Suprapubic skin (tissue), 4 donors: ENCODE results near the gene EIF4E. TPM values are rescaled to one million over a fixed set of nuclear protein-coding genes. Genes with fewer than 3 reads are reported as not detected.
"Not testable (repeated sequence)": the region's sequence is repeated elsewhere in the genome, so short reads cannot be mapped to it uniquely, and the experiment has no call there.

Source experiments
- DNase-seq, 2 donors: peaks; one replicate each; pipeline ENCODE4 v3.0.0-alpha.2; 2019; ENCODE audit warnings: low spot score in 2 of 2
- H3K27ac ChIP-seq: fragments of 200-600 bp; sonication (generic); one replicate; pipeline ENCODE4 v1.5.1; 2019
- H3K27me3 ChIP-seq: fragments of 200-600 bp; sonication (generic); one replicate; pipeline ENCODE4 v1.5.1; 2019
- H3K36me3 ChIP-seq: fragments of 200-600 bp; sonication (generic); one replicate; pipeline ENCODE4 v1.5.1; 2019
- H3K4me1 ChIP-seq: fragments of 200-600 bp; sonication (generic); one replicate; pipeline ENCODE4 v1.5.1; 2019
- H3K4me3 ChIP-seq: fragments of 200-600 bp; sonication (generic); one replicate; pipeline ENCODE4 v1.5.1; 2019; ENCODE audit warnings: mild to moderate bottlenecking
- H3K9me3 ChIP-seq: fragments of 200-600 bp; sonication (generic); one replicate; pipeline ENCODE4 v1.5.1; 2019
- CTCF ChIP-seq, 2 donors: fragments of 200-600 bp in 1 of 2; fragments of 450-650 bp in 1 of 2; sonication (generic) in 1 of 2; IDR thresholded peaks; one replicate each; pipeline ENCODE4 v1.5.1; 2016 to 2019; ENCODE audit warnings: antibody characterized with exemption in 2 of 2, mild to moderate bottlenecking in 1 of 2, moderate library complexity in 1 of 2
- EP300 ChIP-seq: sonication (generic); formaldehyde crosslinking; IDR thresholded peaks from one replicate; pipeline ENCODE4 v1.6.1; 2017; ENCODE audit warnings: antibody characterized with exemption
- POLR2A ChIP-seq, 2 donors: fragments of 450-650 bp; IDR thresholded peaks; one replicate each; pipeline ENCODE4 v1.6.1; 2017; ENCODE audit warnings: antibody characterized with exemption in 2 of 2, mild to moderate bottlenecking in 2 of 2, moderate library complexity in 2 of 2
- POLR2AphosphoS5 ChIP-seq, 3 donors: sonication (generic); formaldehyde crosslinking; IDR thresholded peaks; one replicate each; pipeline ENCODE4 v1.6.1; 2017; ENCODE audit warnings: antibody characterized with exemption in 3 of 3
- WGBS: methylation state at CpG from one replicate; pipeline ENCODE4 v1.1.5; 2018; 5-methylcytosine and 5-hydroxymethylcytosine counted together
- total RNA-seq, 4 donors: library from RNA; depleted of rRNA; stranded (reverse); fragments of >200 nt; gene quantifications; one replicate each; pipeline ENCODE4 v1.1.0, GENCODE V29; 2016

EIF4E gene
- total RNA-seq, 4 donors from 2014 or later = 42.5 to 68.7 (median 54.6) TPM

GRCh38 chr4:98921292-98921691, 7.6 kb downstream of the EIF4E start:
- Histone ChIP-seq H3K36me3 (peaks cover 4% of the 10 kb centered on the region), H3K4me1 (peaks cover 3% of the 10 kb centered on the region), H3K27me3 (no peaks in the 10 kb centered on the region), H3K27ac (no peak overlapping the region), H3K4me3 (no peak overlapping the region), H3K9me3 (no peaks in the 10 kb centered on the region)
- 92% methylated on average over 5 of the region's 5 CpGs for WGBS
- TF ChIP-seq EP300 (no peak), POLR2AphosphoS5 (IDR thresholded peaks at IDR 0.05) (no peak), CTCF (IDR thresholded peaks at IDR 0.05) (no peak), POLR2A (IDR thresholded peaks at IDR 0.05) (no peak)
- DNase-seq = no peak

GRCh38 chr4:98919996-98920395, 8.9 kb downstream of the EIF4E start:
- H3K27me3 ChIP-seq = no peaks in the 10 kb centered on the region
- H3K4me3 ChIP-seq = no peak overlapping the region
- no peaks in the 10 kb centered on the region for H3K9me3 ChIP-seq
- TF ChIP-seq CTCF (IDR thresholded peaks at IDR 0.05) = no peak
- TF ChIP-seq POLR2A (IDR thresholded peaks at IDR 0.05) = no peak
- no peak for TF ChIP-seq EP300
- TF ChIP-seq POLR2AphosphoS5 (IDR thresholded peaks at IDR 0.05) = no peak
- peaks cover 4% of the 10 kb centered on the region for H3K36me3 ChIP-seq
- no peak for DNase-seq
- 92% methylated on average over 2 of the region's 2 CpGs for WGBS
- H3K4me1 ChIP-seq = peaks cover 3% of the 10 kb centered on the region
- no peak overlapping the region for H3K27ac ChIP-seq

GRCh38 chr4:98910728-98911127, 18.2 kb downstream of the EIF4E start:
- DNase-seq, H3K27ac ChIP-seq, H3K9me3 ChIP-seq, H3K36me3 ChIP-seq, H3K27me3 ChIP-seq, H3K4me3 ChIP-seq: not testable (repeated sequence)
- peaks cover 41% of the 10 kb centered on the region for H3K4me1 ChIP-seq
- 65% methylated on average over 8 of the region's 8 CpGs for WGBS

GRCh38 chr4:98909646-98910401, 19.1 kb downstream of the EIF4E start:
- Histone ChIP-seq H3K4me1 (peaks cover 41% of the 10 kb centered on the region), H3K36me3 (no peaks in the 10 kb centered on the region), H3K9me3 (no peaks in the 10 kb centered on the region), H3K27me3 (no peaks in the 10 kb centered on the region), H3K4me3 (no peak overlapping the region), H3K27ac (no peak overlapping the region)
- TF ChIP-seq EP300 (no peak), POLR2A (IDR thresholded peaks at IDR 0.05) (no peak), POLR2AphosphoS5 (IDR thresholded peaks at IDR 0.05) (no peak), CTCF (IDR thresholded peaks at IDR 0.05) (no peak)
- no peak for DNase-seq
- 57% methylated on average over 5 of the region's 5 CpGs for WGBS

- Histone ChIP-seq H3K36me3 (no peaks in the 10 kb centered on the region), H3K27me3 (no peaks in the 10 kb centered on the region), H3K27ac (no peak overlapping the region), H3K4me1 (peaks cover 41% of the 10 kb centered on the region), H3K4me3 (no peak overlapping the region), H3K9me3 (no peaks in the 10 kb centered on the region)
- TF ChIP-seq EP300 (no peak), POLR2AphosphoS5 (IDR thresholded peaks at IDR 0.05) (no peak), POLR2A (IDR thresholded peaks at IDR 0.05) (no peak), CTCF (IDR thresholded peaks at IDR 0.05) (no peak)
- 48% methylated on average over 2 of the region's 2 CpGs for WGBS
- DNase-seq = no peak
Measured at GRCh38 chr4:98908703-98909262, 20.1 kb downstream of the EIF4E start.
